GM12878 (cell line): Measurements from ENCODE around the gene ZKSCAN7. TPM values are rescaled to one million over a fixed set of nuclear protein-coding genes. Genes with fewer than 3 reads are reported as not detected.

Experiments used
- ATAC-seq: fragments of 200-7000 bp; cut with Tn5 transposase; 3 replicates; pipeline ENCODE4 v1.9.1; 2020; ENCODE audit warnings: mild to moderate bottlenecking, moderate library complexity
- Bru-seq: library from RNA; stranded (reverse); fragments of 400-500 nt; gene quantifications from one replicate; lab custom pipeline; 2021; lab: Mats Ljungman, UMichigan
- BruChase-seq, 2 experiments: library from RNA; stranded (reverse); fragments of 400-500 nt; gene quantifications; one replicate each; lab custom pipeline; 2021; lab: Mats Ljungman, UMichigan
- BruUV-seq: library from RNA; stranded (reverse); fragments of 400-500 nt; replicated peaks from 2 replicates; lab custom pipeline; 2021; lab: Mats Ljungman, UMichigan
- CTCF ChIA-PET: fragments of 300-600 bp; sonication (Branson Sonifier 250); formaldehyde crosslinking; extraction: SDS; loops from one replicate; lab custom pipeline; 2021; ENCODE audit warnings: inconsistent platforms; lab: Yijun Ruan, JAX
- POLR2A ChIA-PET: fragments of 350-600 bp; formaldehyde crosslinking; extraction: SDS; loops from one replicate; lab custom pipeline; 2021; ENCODE audit warnings: inconsistent platforms; lab: Charles Lee
- RAD21 ChIA-PET: fragments of 300-600 bp; sonication (Branson Sonifier 250); formaldehyde crosslinking; loops from one replicate; lab custom pipeline; 2023; ENCODE audit warnings: antibody characterized with exemption; ENCODE audit not compliant: unreplicated experiment; lab: Charles Lee
- SMC1A ChIA-PET: fragments of 300-600 bp; sonication (Branson Sonifier 250); formaldehyde crosslinking; loops from one replicate; lab custom pipeline; 2023; ENCODE audit not compliant: unreplicated experiment, uncharacterized antibody; lab: Charles Lee
- DNase-seq: peaks from one replicate; pipeline ENCODE4 v3.0.0-alpha.2; 2011; ENCODE audit warnings: low read depth, low spot score
- FAIRE-seq: peaks from 3 replicates; lab custom pipeline; 2011; peaks lifted over from hg19 to GRCh38; lab: Jason Lieb, UNC
- H2AFZ ChIP-seq: 2 replicates; pipeline ENCODE4 v1.6.0; 2011; ENCODE audit warnings: low read depth, low read length, control low read depth; ENCODE audit not compliant: control insufficient read depth
- H3K27ac ChIP-seq: 2 replicates; pipeline ENCODE4 v1.5.1; 2011; ENCODE audit warnings: control low read depth; ENCODE audit not compliant: control insufficient read depth, insufficient read depth
- H3K27me3 ChIP-seq, 2 experiments: replicated peaks in 1 of 2; 2 replicates each; pipeline versions ENCODE4 v1.6.0 to v1.6.1; 2011; ENCODE audit warnings: low read length in 1 of 2; ENCODE audit not compliant: control insufficient read depth in 2 of 2, insufficient read depth in 2 of 2
- H3K36me3 ChIP-seq, 2 experiments: 2 replicates each; pipeline ENCODE4 v1.5.1; 2011; ENCODE audit warnings: low read length in 1 of 2; ENCODE audit not compliant: control insufficient read depth in 2 of 2, insufficient read depth in 2 of 2
- H3K4me1 ChIP-seq: 2 replicates; pipeline ENCODE4 v1.6.1; 2011; ENCODE audit warnings: mild to moderate bottlenecking, low read length, moderate library complexity, mixed read lengths; ENCODE audit not compliant: control insufficient read depth, insufficient read depth
- H3K4me2 ChIP-seq: 2 replicates; pipeline ENCODE4 v1.6.0; 2011; ENCODE audit warnings: control low read depth; ENCODE audit not compliant: control insufficient read depth, insufficient read depth
- H3K4me3 ChIP-seq: fragments of 200-600 bp; sonication (generic); 2 replicates; pipeline ENCODE4 v1.5.1; 2016
- H3K79me2 ChIP-seq: 2 replicates; pipeline ENCODE4 v1.6.0; 2011; ENCODE audit warnings: low read length; ENCODE audit not compliant: control insufficient read depth, insufficient read depth
- H3K9ac ChIP-seq: 2 replicates; pipeline ENCODE4 v1.8.0; 2011; ENCODE audit warnings: low read length, control low read depth, mixed read lengths; ENCODE audit not compliant: control insufficient read depth, insufficient read depth
- H3K9me3 ChIP-seq: replicated peaks from 3 replicates; pipeline ENCODE4 v1.5.1; 2011; ENCODE audit warnings: mild to moderate bottlenecking, low read length; ENCODE audit not compliant: control insufficient read depth, insufficient read depth
- H4K20me1 ChIP-seq: 2 replicates; pipeline ENCODE4 v1.6.0; 2011; ENCODE audit not compliant: control insufficient read depth, insufficient read depth
- CREM ChIP-seq: IDR thresholded peaks from 2 replicates; pipeline ENCODE4 v1.6.1; 2014; ENCODE audit warnings: antibody characterized with exemption, low read depth
- ETV6 ChIP-seq, 2 experiments: fragments of 450-650 bp in 1 of 2; IDR thresholded peaks in 1 of 2; conservative IDR thresholded peaks in 1 of 2; 2 replicates each; pipeline ENCODE4 v1.6.1; 2014; ENCODE audit warnings: antibody characterized with exemption in 1 of 2, borderline replicate concordance in 1 of 2, low read depth in 1 of 2, mild to moderate bottlenecking in 1 of 2, moderate library complexity in 1 of 2
- HCFC1 ChIP-seq: fragments of 150-350 bp; IDR thresholded peaks from 2 replicates; pipeline ENCODE4 v1.6.1; 2014; ENCODE audit warnings: low read length
- JUND ChIP-seq: IDR thresholded peaks from 2 replicates; pipeline ENCODE4 v1.6.1; 2012; ENCODE audit warnings: low read depth, mild to moderate bottlenecking, low read length, improper control_type of control experiment, moderate library complexity
- MAX ChIP-seq: IDR thresholded peaks from 2 replicates; pipeline ENCODE4 v1.6.1; 2012; ENCODE audit warnings: low read depth, low read length, improper control_type of control experiment
- SMAD5 ChIP-seq: IDR thresholded peaks from 2 replicates; pipeline ENCODE4 v1.6.1; 2016; ENCODE audit warnings: antibody characterized with exemption, low read depth
- ZSCAN29 ChIP-seq: fragments of 450-650 bp; IDR thresholded peaks from 2 replicates; pipeline ENCODE4 v1.6.1; 2017; ENCODE audit warnings: mild to moderate bottlenecking, moderate library complexity
- WGBS: methylation state at CpG from one replicate; pipeline ENCODE4 v1.1.6; 2016; ENCODE audit warnings: low lambda C conversion rate; ENCODE audit not compliant: insufficient replicate concordance, insufficient coverage; ENCODE audit errors: missing lambda C conversion rate; 5-methylcytosine and 5-hydroxymethylcytosine counted together
- in situ Hi-C: fragments of 300-500 bp; cut with MboI; formaldehyde crosslinking; loops from 9 replicates; pipeline ENCODE4 v1.14.3; 2018; ENCODE audit warnings: mixed read lengths
- intact Hi-C: fragments of 100-400 bp; cut with micrococcal nuclease; formaldehyde crosslinking; loops from one replicate; pipeline ENCODE4 v1.14.2; 2022; ENCODE audit not compliant: unreplicated experiment
- long read RNA-seq, 2 experiments: library from polyadenylated mRNA; unstranded; transcript quantifications; one replicate each; pipeline ENCODE4 v2.0.0, GENCODE V29; 2019 to 2020
- polyA minus RNA-seq, 3 experiments: library from RNA; depleted of rRNA, polyadenylated mRNA; stranded (reverse); fragments of >200 nt; gene quantifications; 2 replicates each; pipeline ENCODE4 v1.2.3, GENCODE V29; 2011
- polyA plus RNA-seq, 11 experiments: library from polyadenylated mRNA; depleted of rRNA in 4 of 11; unstranded in 6 of 11; stranded (reverse) in 5 of 11; fragments of >200 nt; fragmentation: Nextera tagmentation in 4 of 11; fragmentation: Illumina TruSeq in 1 of 11; extraction: Ambion mirVana in 4 of 11; extraction: Trizol in 1 of 11; gene quantifications; 1 replicate in 1 of 11; 2 replicates in 10 of 11; pipeline versions ENCODE4 v1.2.1 to v1.2.3, GENCODE V29; 2011 to 2016; ENCODE audit warnings: inconsistent platforms in 2 of 11, missing spikeins in 2 of 11, low read depth in 1 of 11
- total RNA-seq, 4 experiments: library from RNA; depleted of rRNA in 3 of 4; stranded (reverse); fragments of >200 nt in 3 of 4; fragmentation: Illumina TruSeq in 1 of 4; extraction: Trizol in 1 of 4; gene quantifications; 2 replicates each; pipeline versions ENCODE4 v1.2.1 to v1.2.3, GENCODE V29; 2013 to 2021
- TF ChIP-seq, protein P1 (sequence below): fragments of 450-650 bp; formaldehyde crosslinking; IDR thresholded peaks from 2 replicates; pipeline ENCODE4 v1.4.0; 2020; ENCODE audit warnings: mild to moderate bottlenecking, moderate library complexity
- TF ChIP-seq, protein P2 (sequence below): IDR thresholded peaks from 2 replicates; pipeline ENCODE4 v1.6.1; 2012; ENCODE audit warnings: low read depth, low read length, improper control_type of control experiment
- TF ChIP-seq, protein P3 (sequence below): fragments of 450-650 bp; conservative IDR thresholded peaks from 2 replicates; pipeline ENCODE4 v1.6.1; 2017; ENCODE audit warnings: mild to moderate bottlenecking, moderate library complexity

Gene ZKSCAN7
- total RNA-seq (2013; cell fraction: nucleolus; rRNA removed) = 10.7 and 11.3 TPM in 2 replicates
- total RNA-seq (2014; rRNA removed) = 4.9 and 6.0 TPM in 2 replicates
- 3.5 and 3.6 TPM in 2 replicates for total RNA-seq (2014; rRNA removed; fragmentation: Illumina TruSeq; extraction: Trizol)
- total RNA-seq (2021) = 3.6 and 4.6 TPM in 2 replicates
- 1.8 TPM for polyA plus RNA-seq (2011; ENCODE audit: low read depth)
- polyA plus RNA-seq (2011; rRNA removed) = 3.0 and 3.1 TPM in 2 replicates
- polyA plus RNA-seq (2011; cell fraction: cytosol; rRNA removed) = 1.9 and 2.9 TPM in 2 replicates
- polyA plus RNA-seq (2011; cell fraction: nucleus; rRNA removed) = 7.7 and 7.9 TPM in 2 replicates
- polyA plus RNA-seq (2012) = 2.2 and 2.5 TPM in 2 replicates
- 3.7 and 4.5 TPM in 2 replicates for polyA plus RNA-seq (2014; fragmentation: Illumina TruSeq; extraction: Trizol)
- under 1 TPM; 0.77 to 0.88 TPM for polyA plus RNA-seq (2014; fragmentation: Nextera tagmentation; extraction: Ambion mirVana)
- polyA plus RNA-seq (2014; rRNA removed) = 2.5 and 5.4 TPM in 2 replicates
- polyA plus RNA-seq (2016; fragmentation: Nextera tagmentation; extraction: Ambion mirVana) = 1 to 10 TPM; 2.3 to 3.4 TPM
- polyA minus RNA-seq (2011; rRNA and poly(A)+ RNA removed) = 1.5 and 4.6 TPM in 2 replicates
- 2.0 TPM in 1 of 2 replicates, not detected in the other for polyA minus RNA-seq (2011; cell fraction: cytosol; rRNA and poly(A)+ RNA removed)
- 4.6 and 5.7 TPM in 2 replicates for polyA minus RNA-seq (2011; cell fraction: nucleus; rRNA and poly(A)+ RNA removed)
- Bru-seq, nascent RNA = percentile 46 among the genes with signal in this experiment
- percentile 34 among the genes with signal in this experiment for BruChase-seq, experiment 1, labeled RNA remaining after a 6-hour chase
- percentile 37 among the genes with signal in this experiment for BruChase-seq, experiment 2, labeled RNA remaining after a 2-hour chase
- long read RNA-seq, experiment 1 = 0 reads
- long read RNA-seq, experiment 2, partial matches to known transcripts = 2 of 3 reads
- long read RNA-seq, experiment 2, other reads (novel, unspliced or antisense) = 1 of 3 reads

DNA sequence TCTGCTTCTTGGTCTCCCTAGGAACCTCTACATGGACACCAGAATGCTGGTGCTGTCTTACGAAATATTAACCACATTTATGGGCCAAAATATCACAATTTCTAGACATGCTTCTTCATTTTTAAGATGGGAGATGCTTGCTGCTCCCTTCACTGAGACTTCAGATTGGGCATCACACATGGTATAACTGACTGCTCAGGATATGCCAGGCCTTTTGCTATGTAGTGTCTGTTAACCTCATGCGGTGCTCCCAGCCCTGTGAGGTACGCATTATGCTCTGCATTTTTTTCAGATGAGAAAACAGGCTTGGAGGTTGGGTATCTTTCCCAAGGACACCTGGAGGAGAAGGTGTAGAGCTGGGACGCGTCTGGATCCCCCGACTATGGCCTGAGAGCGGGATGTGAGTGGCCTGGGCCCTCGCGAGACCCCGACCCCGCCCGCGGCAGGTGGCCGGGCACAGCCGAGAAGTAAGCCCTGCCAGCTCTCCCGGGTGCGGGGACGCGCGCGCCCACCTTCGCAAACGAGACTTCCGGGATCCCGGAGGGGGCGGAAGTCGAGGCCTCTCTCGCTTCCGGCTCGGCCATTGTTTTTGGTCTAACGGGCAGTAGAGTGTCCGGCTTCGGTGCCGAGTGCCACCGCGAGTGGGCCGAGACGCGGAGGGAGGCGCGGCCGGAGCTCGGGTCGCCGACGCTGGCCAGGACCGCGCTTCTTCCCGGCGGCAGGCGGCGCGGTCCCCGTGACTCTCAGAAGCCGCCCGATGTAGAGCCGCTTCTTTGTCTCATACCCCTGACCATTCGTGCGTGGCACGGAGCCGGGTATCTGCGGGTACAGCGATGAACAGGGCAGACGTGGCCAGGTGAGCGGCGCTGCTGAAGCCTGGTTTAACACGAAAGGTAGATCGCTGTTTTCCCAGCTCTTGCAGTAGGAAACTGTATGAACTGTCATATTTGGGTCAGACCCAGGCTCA lies at the start of gene ZKSCAN7:
Gene ZKSCAN7 (plus strand): TSS at position 568 of the 967 bp plus-strand sequence. CDS start 1,855 bp downstream, outside the sequence.
- ChIA-PET SMC1A (no interaction called here), RAD21 (no interaction called here), CTCF (interaction anchor here (1.0 kb wide), 1 partner anchor 21 kb away, joined by 3 read pairs; no protein-coding TSS in a partner anchor), POLR2A (no interaction called here)
- no peak for FAIRE-seq
- no peaks in the 10 kb centered on the region; a peak in 1 of 4 replicates for H3K27me3 ChIP-seq
- intact Hi-C loops (no loop called here), in situ Hi-C loops (no loop called here)
- peaks cover 0 to 4% of the 10 kb centered on the region in 2 experiments; a peak in 2 of 4 replicates for H3K36me3 ChIP-seq
- H2AFZ ChIP-seq = peak within 1 kb of the TSS; percentile 97
- no peak for DNase-seq
- H3K27ac ChIP-seq = peak within 1 kb of the TSS; percentile 62
- 13% methylated on average over 68 of the region's 68 CpGs for WGBS
- H3K4me3 ChIP-seq = peak within 1 kb of the TSS; percentile 67
- peak within 1 kb of the TSS; percentile 84 for H3K9ac ChIP-seq
- no peaks in the 10 kb centered on the region for H4K20me1 ChIP-seq
- peaks cover 2% of the 10 kb centered on the region for H3K79me2 ChIP-seq
- H3K4me1 ChIP-seq = no peaks in the 10 kb centered on the region; the same call in 1 of the 2 replicates
- ATAC-seq = peak; percentile 90
- H3K9me3 ChIP-seq = no peaks in the 10 kb centered on the region; the same call in 1 of the 3 replicates
- BruUV-seq = no TSS peak
- H3K4me2 ChIP-seq = peak within 1 kb of the TSS; percentile 98
- TF ChIP-seq, protein P1, sequence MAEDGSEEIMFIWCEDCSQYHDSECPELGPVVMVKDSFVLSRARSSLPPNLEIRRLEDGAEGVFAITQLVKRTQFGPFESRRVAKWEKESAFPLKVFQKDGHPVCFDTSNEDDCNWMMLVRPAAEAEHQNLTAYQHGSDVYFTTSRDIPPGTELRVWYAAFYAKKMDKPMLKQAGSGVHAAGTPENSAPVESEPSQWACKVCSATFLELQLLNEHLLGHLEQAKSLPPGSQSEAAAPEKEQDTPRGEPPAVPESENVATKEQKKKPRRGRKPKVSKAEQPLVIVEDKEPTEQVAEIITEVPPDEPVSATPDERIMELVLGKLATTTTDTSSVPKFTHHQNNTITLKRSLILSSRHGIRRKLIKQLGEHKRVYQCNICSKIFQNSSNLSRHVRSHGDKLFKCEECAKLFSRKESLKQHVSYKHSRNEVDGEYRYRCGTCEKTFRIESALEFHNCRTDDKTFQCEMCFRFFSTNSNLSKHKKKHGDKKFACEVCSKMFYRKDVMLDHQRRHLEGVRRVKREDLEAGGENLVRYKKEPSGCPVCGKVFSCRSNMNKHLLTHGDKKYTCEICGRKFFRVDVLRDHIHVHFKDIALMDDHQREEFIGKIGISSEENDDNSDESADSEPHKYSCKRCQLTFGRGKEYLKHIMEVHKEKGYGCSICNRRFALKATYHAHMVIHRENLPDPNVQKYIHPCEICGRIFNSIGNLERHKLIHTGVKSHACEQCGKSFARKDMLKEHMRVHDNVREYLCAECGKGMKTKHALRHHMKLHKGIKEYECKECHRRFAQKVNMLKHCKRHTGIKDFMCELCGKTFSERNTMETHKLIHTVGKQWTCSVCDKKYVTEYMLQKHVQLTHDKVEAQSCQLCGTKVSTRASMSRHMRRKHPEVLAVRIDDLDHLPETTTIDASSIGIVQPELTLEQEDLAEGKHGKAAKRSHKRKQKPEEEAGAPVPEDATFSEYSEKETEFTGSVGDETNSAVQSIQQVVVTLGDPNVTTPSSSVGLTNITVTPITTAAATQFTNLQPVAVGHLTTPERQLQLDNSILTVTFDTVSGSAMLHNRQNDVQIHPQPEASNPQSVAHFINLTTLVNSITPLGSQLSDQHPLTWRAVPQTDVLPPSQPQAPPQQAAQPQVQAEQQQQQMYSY (CRISPR knock-in tag) = no peak
- peak in 1 of 2 experiments; percentile 81; a peak in 2 of 4 replicates for TF ChIP-seq ETV6 (conservative IDR thresholded peaks at IDR 0.05 in 1 of 2, IDR thresholded peaks at IDR 0.05 in 1 of 2; ENCODE audit: borderline replicate concordance in 1 of 2, low read depth in 1 of 2)
- TF ChIP-seq, protein P2, sequence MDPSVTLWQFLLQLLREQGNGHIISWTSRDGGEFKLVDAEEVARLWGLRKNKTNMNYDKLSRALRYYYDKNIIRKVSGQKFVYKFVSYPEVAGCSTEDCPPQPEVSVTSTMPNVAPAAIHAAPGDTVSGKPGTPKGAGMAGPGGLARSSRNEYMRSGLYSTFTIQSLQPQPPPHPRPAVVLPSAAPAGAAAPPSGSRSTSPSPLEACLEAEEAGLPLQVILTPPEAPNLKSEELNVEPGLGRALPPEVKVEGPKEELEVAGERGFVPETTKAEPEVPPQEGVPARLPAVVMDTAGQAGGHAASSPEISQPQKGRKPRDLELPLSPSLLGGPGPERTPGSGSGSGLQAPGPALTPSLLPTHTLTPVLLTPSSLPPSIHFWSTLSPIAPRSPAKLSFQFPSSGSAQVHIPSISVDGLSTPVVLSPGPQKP = peak; percentile 41; the same call in 1 of the 2 replicates
- TF ChIP-seq ZSCAN29 = no peak
- TF ChIP-seq SMAD5 = peak; percentile 71; the same call in 1 of the 2 replicates
- 0 out of 2 replicates have a peak, but pooled peaks have one; percentile 21 for TF ChIP-seq HCFC1
- peak; percentile 34; the same call in 1 of the 2 replicates for TF ChIP-seq MAX
- TF ChIP-seq JUND = no peak
- TF ChIP-seq, protein P3, sequence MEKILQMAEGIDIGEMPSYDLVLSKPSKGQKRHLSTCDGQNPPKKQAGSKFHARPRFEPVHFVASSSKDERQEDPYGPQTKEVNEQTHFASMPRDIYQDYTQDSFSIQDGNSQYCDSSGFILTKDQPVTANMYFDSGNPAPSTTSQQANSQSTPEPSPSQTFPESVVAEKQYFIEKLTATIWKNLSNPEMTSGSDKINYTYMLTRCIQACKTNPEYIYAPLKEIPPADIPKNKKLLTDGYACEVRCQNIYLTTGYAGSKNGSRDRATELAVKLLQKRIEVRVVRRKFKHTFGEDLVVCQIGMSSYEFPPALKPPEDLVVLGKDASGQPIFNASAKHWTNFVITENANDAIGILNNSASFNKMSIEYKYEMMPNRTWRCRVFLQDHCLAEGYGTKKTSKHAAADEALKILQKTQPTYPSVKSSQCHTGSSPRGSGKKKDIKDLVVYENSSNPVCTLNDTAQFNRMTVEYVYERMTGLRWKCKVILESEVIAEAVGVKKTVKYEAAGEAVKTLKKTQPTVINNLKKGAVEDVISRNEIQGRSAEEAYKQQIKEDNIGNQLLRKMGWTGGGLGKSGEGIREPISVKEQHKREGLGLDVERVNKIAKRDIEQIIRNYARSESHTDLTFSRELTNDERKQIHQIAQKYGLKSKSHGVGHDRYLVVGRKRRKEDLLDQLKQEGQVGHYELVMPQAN = no peak
- no peak for TF ChIP-seq CREM
